SK-N-SH treated with all-trans-retinoic acid at 6 μM for 48 hours (cell line): ENCODE data around the gene TNIK.
A peak's percentile ranks its signal among the peaks of the same experiment; 100 is the strongest.

ENCODE experiments used
- ATAC-seq: fragments of 200-7000 bp; cut with Tn5 transposase; 3 replicates; pipeline ENCODE4 v1.9.1; 2020; ENCODE audit warnings: mild to moderate bottlenecking, moderate library complexity
- ARNTL ChIP-seq: fragments of 450-650 bp; formaldehyde crosslinking; IDR thresholded peaks from 2 replicates; pipeline ENCODE4 v1.5.0; 2020; ENCODE audit warnings: low read depth, mild to moderate bottlenecking, moderate library complexity, borderline replicate concordance
- BACH2 ChIP-seq: fragments of 250-450 bp; sonication (Bioruptor Pico); IDR thresholded peaks from 2 replicates; pipeline ENCODE4 v1.9.0; 2021; ENCODE audit warnings: mild to moderate bottlenecking, borderline replicate concordance
- CREB5 ChIP-seq: fragments of 250-450 bp; sonication (Bioruptor Pico); IDR thresholded peaks from 2 replicates; pipeline ENCODE4 v1.5.1; 2020; ENCODE audit warnings: low read depth, mild to moderate bottlenecking, moderate library complexity
- CSDC2 ChIP-seq: fragments of 250-450 bp; sonication (Bioruptor Pico); IDR thresholded peaks from 2 replicates; pipeline ENCODE4 v1.5.0; 2020; ENCODE audit warnings: mild to moderate bottlenecking, moderate library complexity
- CSRNP3 ChIP-seq: fragments of 250-450 bp; sonication (Bioruptor Pico); IDR thresholded peaks from 2 replicates; pipeline ENCODE4 v1.5.1; 2021; ENCODE audit warnings: mild to moderate bottlenecking, moderate library complexity
- ESRRG ChIP-seq: fragments of 250-450 bp; sonication (Bioruptor Pico); IDR thresholded peaks from 2 replicates; pipeline ENCODE4 v1.6.1; 2021; ENCODE audit warnings: mild to moderate bottlenecking
- GLIS3 ChIP-seq: fragments of 250-450 bp; sonication (Bioruptor Pico); IDR thresholded peaks from 2 replicates; pipeline ENCODE4 v1.5.0; 2020; ENCODE audit warnings: mild to moderate bottlenecking, moderate library complexity
- OSR1 ChIP-seq: fragments of 250-450 bp; sonication (Bioruptor Pico); IDR thresholded peaks from 2 replicates; pipeline ENCODE4 v1.8.0; 2022; ENCODE audit warnings: moderate library complexity, mild to moderate bottlenecking, inconsistent platforms
- PATZ1 ChIP-seq: fragments of 250-450 bp; sonication (Bioruptor Pico); IDR thresholded peaks from 2 replicates; pipeline ENCODE4 v1.8.0; 2020; ENCODE audit warnings: mild to moderate bottlenecking, moderate library complexity, borderline replicate concordance
- POU6F1 ChIP-seq: fragments of 250-450 bp; sonication (Bioruptor Pico); IDR thresholded peaks from 2 replicates; pipeline ENCODE4 v1.8.0; 2021; ENCODE audit warnings: low read depth, mild to moderate bottlenecking, moderate library complexity, borderline replicate concordance
- PPARA ChIP-seq: fragments of 250-450 bp; sonication (Bioruptor Pico); IDR thresholded peaks from 2 replicates; pipeline ENCODE4 v1.5.0; 2020; ENCODE audit warnings: mild to moderate bottlenecking, borderline replicate concordance
- TCF4 ChIP-seq: fragments of 250-450 bp; sonication (Bioruptor Pico); IDR thresholded peaks from 2 replicates; pipeline ENCODE4 v1.8.0; 2021; ENCODE audit warnings: mild to moderate bottlenecking, moderate library complexity, borderline replicate concordance
- TOX ChIP-seq: fragments of 250-450 bp; sonication (Bioruptor Pico); IDR thresholded peaks from 2 replicates; pipeline ENCODE4 v1.8.0; 2021; ENCODE audit warnings: mild to moderate bottlenecking, moderate library complexity, borderline replicate concordance
- TSHZ2 ChIP-seq: fragments of 250-450 bp; sonication (Bioruptor Pico); IDR thresholded peaks from 2 replicates; pipeline ENCODE4 v1.5.0; 2020; ENCODE audit warnings: mild to moderate bottlenecking, moderate library complexity
- ZC3H10 ChIP-seq: fragments of 250-450 bp; sonication (Bioruptor Pico); IDR thresholded peaks from 2 replicates; pipeline ENCODE4 v1.5.1; 2021; ENCODE audit warnings: mild to moderate bottlenecking, moderate library complexity
- ZFP30 ChIP-seq: fragments of 450-650 bp; formaldehyde crosslinking; IDR thresholded peaks from 2 replicates; pipeline ENCODE4 v1.5.0; 2022; ENCODE audit warnings: mild to moderate bottlenecking, moderate library complexity
- ZNF565 ChIP-seq: fragments of 450-650 bp; formaldehyde crosslinking; conservative IDR thresholded peaks from 2 replicates; pipeline ENCODE4 v1.5.0; 2020; ENCODE audit warnings: low read depth, mild to moderate bottlenecking, moderate library complexity
- ZNF8 ChIP-seq: fragments of 450-650 bp; formaldehyde crosslinking; IDR thresholded peaks from 2 replicates; pipeline ENCODE4 v1.5.0; 2020; ENCODE audit warnings: mild to moderate bottlenecking, moderate library complexity

Gene TNIK

GRCh38 chr3:171177056-171177455 is 283.1 kb downstream of the TNIK start:
- ATAC-seq: no peak
- no peak for TF ChIP-seq PPARA (CRISPR knock-in tag)

GRCh38 chr3:171176244-171176933 is 283.8 kb downstream of the TNIK start:
- no peak for ATAC-seq

GRCh38 chr3:171175741-171176234 is 284.4 kb downstream of the TNIK start:
- no peak for TF ChIP-seq CREB5 (CRISPR knock-in tag)
- no peak for TF ChIP-seq PPARA (CRISPR knock-in tag)
- no peak for TF ChIP-seq TSHZ2
- TF ChIP-seq CSDC2 (CRISPR knock-in tag): no peak
- no peak for TF ChIP-seq CSRNP3 (CRISPR knock-in tag)
- no peak for TF ChIP-seq OSR1
- TF ChIP-seq TCF4 (CRISPR knock-in tag): no peak
- no peak for TF ChIP-seq POU6F1
- TF ChIP-seq GLIS3 (CRISPR knock-in tag): no peak
- no peak for TF ChIP-seq ESRRG (CRISPR knock-in tag)
- no peak for ATAC-seq

More at GRCh38 chr3:171176244-171176933, 283.8 kb downstream of the TNIK start:
- TF ChIP-seq ESRRG (CRISPR knock-in tag): no peak
- no peak for TF ChIP-seq TSHZ2
- no peak for TF ChIP-seq ZFP30 (CRISPR knock-in tag)
- no peak for TF ChIP-seq TOX (CRISPR knock-in tag)
- no peak for TF ChIP-seq ARNTL (CRISPR knock-in tag)
- no peak for TF ChIP-seq ZNF565 (CRISPR knock-in tag)
- TF ChIP-seq ZNF8 (CRISPR knock-in tag): no peak
- no peak for TF ChIP-seq TCF4 (CRISPR knock-in tag)
- no peak for TF ChIP-seq ZC3H10 (CRISPR knock-in tag)

GRCh38 chr3:171173736-171174135 is 286.5 kb downstream of the TNIK start:
- TF ChIP-seq PATZ1 (CRISPR knock-in tag) (no peak), CSDC2 (CRISPR knock-in tag) (no peak), POU6F1 (no peak), CSRNP3 (CRISPR knock-in tag) (no peak), ZC3H10 (CRISPR knock-in tag) (no peak), PPARA (CRISPR knock-in tag) (no peak), BACH2 (CRISPR knock-in tag) (no peak), ZNF8 (CRISPR knock-in tag) (no peak)
- TF ChIP-seq, all 23 proteins: peak for 0
- peak; percentile 19; the same call in 1 of the 3 replicates for ATAC-seq
